Osteoblast (primary cell): Measurements from ENCODE around the gene FBXL7. TPM values are rescaled to one million over a fixed set of nuclear protein-coding genes. Genes with fewer than 3 reads are reported as not detected.

ENCODE experiments used
- DNase-seq: peaks from one replicate; pipeline ENCODE4 v3.0.0; 2011; ENCODE audit warnings: low spot score, mixed read lengths; ENCODE audit not compliant: insufficient read length; ENCODE audit errors: missing footprints
- H2AFZ ChIP-seq: 2 replicates; pipeline ENCODE4 v1.6.0; 2011; ENCODE audit warnings: mild to moderate bottlenecking, low read length
- H3K27ac ChIP-seq: 2 replicates; pipeline ENCODE4 v1.5.1; 2011; ENCODE audit warnings: mild to moderate bottlenecking, low read depth, low read length, moderate library complexity
- H3K27me3 ChIP-seq: 2 replicates; pipeline ENCODE4 v1.6.0; 2012; ENCODE audit warnings: mild to moderate bottlenecking, control low read depth, inconsistent platforms, low read length, moderate library complexity; ENCODE audit not compliant: insufficient read depth
- H3K36me3 ChIP-seq: 2 replicates; pipeline ENCODE4 v1.5.1; 2011; ENCODE audit warnings: mild to moderate bottlenecking, low read length, control low read depth, moderate library complexity; ENCODE audit not compliant: insufficient read depth
- H3K4me1 ChIP-seq: 2 replicates; pipeline ENCODE4 v1.5.1; 2011; ENCODE audit warnings: mild to moderate bottlenecking, low read length, control low read depth, moderate library complexity; ENCODE audit not compliant: insufficient read depth
- H3K4me2 ChIP-seq: 2 replicates; pipeline ENCODE4 v1.6.0; 2011; ENCODE audit warnings: mild to moderate bottlenecking, low read length; ENCODE audit not compliant: insufficient read depth
- H3K4me3 ChIP-seq: fragments of 200-600 bp; sonication (generic); 3 replicates; pipeline ENCODE4 v1.5.1; 2012; ENCODE audit warnings: mild to moderate bottlenecking, low read length, inconsistent platforms; ENCODE audit not compliant: insufficient read depth
- H3K79me2 ChIP-seq: 2 replicates; pipeline ENCODE4 v1.6.0; 2012; ENCODE audit warnings: mild to moderate bottlenecking, low read length, control low read depth, inconsistent platforms; ENCODE audit not compliant: insufficient read depth
- H3K9me3 ChIP-seq: 2 replicates; pipeline ENCODE4 v1.5.1; 2011; ENCODE audit warnings: low read depth, low read length, control low read depth
- H4K20me1 ChIP-seq: 2 replicates; pipeline ENCODE4 v1.6.0; 2012; ENCODE audit warnings: mild to moderate bottlenecking, low read length, control low read depth; ENCODE audit not compliant: insufficient read depth
- total RNA-seq: library from RNA; depleted of rRNA; stranded (reverse); fragments of >200 nt; gene quantifications from 2 replicates; pipeline ENCODE4 v1.2.3, GENCODE V29; 2012
- TF ChIP-seq, protein P1 (sequence below): IDR thresholded peaks from 2 replicates; pipeline ENCODE4 v1.5.1; 2011; ENCODE audit warnings: mild to moderate bottlenecking, low read depth, low read length, moderate library complexity; ENCODE audit errors: extremely low read depth

Gene FBXL7
- total RNA-seq, 1 donor: 13.4 TPM

DNA sequence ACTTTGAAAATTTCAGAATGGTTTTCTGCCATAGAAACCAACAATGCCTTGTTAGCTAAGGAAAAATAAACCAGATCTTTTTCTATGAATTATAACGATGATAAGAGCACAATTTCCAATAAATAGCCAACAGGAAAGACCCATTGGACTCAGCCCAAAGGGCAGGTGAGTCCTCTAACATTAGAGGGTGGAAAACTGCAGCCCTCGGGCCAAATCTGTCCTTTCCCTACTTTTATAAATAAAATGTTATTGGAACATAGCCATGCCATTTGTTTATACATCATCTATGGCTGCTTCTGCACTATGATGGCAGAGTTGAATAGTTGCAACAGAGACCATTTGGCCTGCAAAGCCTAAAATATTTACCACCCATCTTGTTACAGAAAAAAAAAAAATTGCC is 296.1 kb downstream of the FBXL7 start:
- no peak overlapping the region for H3K4me3 ChIP-seq
- H2AFZ ChIP-seq: no peak overlapping the region
- DNase-seq: no peak
- H3K4me2 ChIP-seq: no peak overlapping the region
- H3K79me2 ChIP-seq: peaks cover 11% of the 10 kb centered on the region
- TF ChIP-seq, protein P1, sequence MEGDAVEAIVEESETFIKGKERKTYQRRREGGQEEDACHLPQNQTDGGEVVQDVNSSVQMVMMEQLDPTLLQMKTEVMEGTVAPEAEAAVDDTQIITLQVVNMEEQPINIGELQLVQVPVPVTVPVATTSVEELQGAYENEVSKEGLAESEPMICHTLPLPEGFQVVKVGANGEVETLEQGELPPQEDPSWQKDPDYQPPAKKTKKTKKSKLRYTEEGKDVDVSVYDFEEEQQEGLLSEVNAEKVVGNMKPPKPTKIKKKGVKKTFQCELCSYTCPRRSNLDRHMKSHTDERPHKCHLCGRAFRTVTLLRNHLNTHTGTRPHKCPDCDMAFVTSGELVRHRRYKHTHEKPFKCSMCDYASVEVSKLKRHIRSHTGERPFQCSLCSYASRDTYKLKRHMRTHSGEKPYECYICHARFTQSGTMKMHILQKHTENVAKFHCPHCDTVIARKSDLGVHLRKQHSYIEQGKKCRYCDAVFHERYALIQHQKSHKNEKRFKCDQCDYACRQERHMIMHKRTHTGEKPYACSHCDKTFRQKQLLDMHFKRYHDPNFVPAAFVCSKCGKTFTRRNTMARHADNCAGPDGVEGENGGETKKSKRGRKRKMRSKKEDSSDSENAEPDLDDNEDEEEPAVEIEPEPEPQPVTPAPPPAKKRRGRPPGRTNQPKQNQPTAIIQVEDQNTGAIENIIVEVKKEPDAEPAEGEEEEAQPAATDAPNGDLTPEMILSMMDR: no peak
- peaks cover 10% of the 10 kb centered on the region for H3K4me1 ChIP-seq
- H3K27ac ChIP-seq: no peak overlapping the region
- no peaks in the 10 kb centered on the region for H3K9me3 ChIP-seq
- peaks cover 46% of the 10 kb centered on the region for H4K20me1 ChIP-seq
- no peaks in the 10 kb centered on the region for H3K27me3 ChIP-seq
- no peaks in the 10 kb centered on the region for H3K36me3 ChIP-seq

DNA sequence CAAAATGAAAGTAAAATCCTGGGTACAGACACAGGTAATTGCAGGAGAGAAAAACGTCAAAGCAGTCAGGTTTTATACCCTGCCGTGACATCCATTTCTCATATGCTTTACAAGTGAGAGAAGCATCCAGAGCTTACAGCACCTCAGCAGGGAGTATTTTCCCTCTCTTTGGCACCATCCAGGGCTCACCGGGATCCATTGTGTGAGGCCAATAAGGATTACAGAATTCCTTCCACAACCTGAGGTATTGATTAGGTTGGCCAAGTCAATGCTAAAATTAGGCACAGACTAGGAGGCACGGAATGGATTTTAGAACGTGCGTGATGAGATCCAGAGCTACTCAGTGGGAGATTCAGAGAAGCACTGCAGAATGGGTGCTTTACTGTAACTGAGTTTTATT is 296.6 kb downstream of the FBXL7 start:
- Histone ChIP-seq H3K4me2 (no peak overlapping the region), H3K27me3 (no peaks in the 10 kb centered on the region), H3K4me3 (no peak overlapping the region), H4K20me1 (peaks cover 45% of the 10 kb centered on the region), H3K79me2 (peaks cover 11% of the 10 kb centered on the region), H3K36me3 (no peaks in the 10 kb centered on the region), H2AFZ (no peak overlapping the region), H3K27ac (no peak overlapping the region), H3K9me3 (no peaks in the 10 kb centered on the region), H3K4me1 (peaks cover 8% of the 10 kb centered on the region)
- no peak for DNase-seq
- TF ChIP-seq, protein P1: no peak

DNA sequence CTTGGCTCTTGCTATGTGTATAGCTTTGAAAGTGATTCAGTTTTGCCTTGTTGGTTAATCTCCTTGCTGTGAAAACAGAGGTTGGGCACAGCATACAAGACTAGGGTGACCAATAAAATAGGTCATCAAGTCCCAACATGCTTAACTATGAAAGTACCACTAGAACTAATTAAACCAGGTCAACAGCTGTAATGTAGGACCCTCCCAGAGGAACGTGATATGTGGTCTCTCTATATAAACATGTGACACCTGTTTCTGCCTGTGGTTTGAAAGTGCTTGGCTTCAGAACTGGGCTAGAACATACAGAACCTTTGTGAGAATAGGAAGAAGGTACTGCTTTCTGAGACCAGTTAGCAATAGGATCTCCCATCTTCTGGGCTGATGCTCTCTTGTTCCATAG is 297.1 kb downstream of the FBXL7 start:
- H3K4me3 ChIP-seq: no peak overlapping the region
- H3K9me3 ChIP-seq: no peaks in the 10 kb centered on the region
- DNase-seq: no peak
- H3K27ac ChIP-seq: no peak overlapping the region
- no peak overlapping the region for H3K4me2 ChIP-seq
- no peak overlapping the region for H2AFZ ChIP-seq
- peaks cover 2% of the 10 kb centered on the region for H3K4me1 ChIP-seq
- H3K36me3 ChIP-seq: no peaks in the 10 kb centered on the region
- TF ChIP-seq, protein P1: no peak
- H3K79me2 ChIP-seq: peaks cover 11% of the 10 kb centered on the region
- H3K27me3 ChIP-seq: no peaks in the 10 kb centered on the region
- H4K20me1 ChIP-seq: peaks cover 40% of the 10 kb centered on the region

DNA sequence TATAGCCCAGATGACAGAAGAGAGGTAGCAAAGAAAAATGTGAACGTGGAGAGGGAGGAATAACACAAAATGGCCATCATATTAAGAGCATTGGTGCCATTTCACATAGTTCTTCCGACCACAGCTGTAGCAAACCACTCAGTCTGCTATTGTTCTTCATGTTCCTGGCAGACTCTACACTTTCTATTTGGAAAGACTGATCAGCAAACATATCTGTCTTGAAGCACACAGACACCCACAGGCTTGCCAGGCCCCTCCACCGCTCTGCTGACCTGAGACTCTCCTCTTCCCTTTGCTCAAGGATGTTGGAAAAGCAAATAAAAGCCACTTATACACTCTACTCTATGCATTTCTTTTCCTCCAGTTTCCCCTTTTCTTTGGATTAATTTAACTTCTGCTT is 298.0 kb downstream of the FBXL7 start:
- peaks cover 31% of the 10 kb centered on the region for H4K20me1 ChIP-seq
- no peak overlapping the region for H3K27ac ChIP-seq
- no peak overlapping the region for H3K4me3 ChIP-seq
- TF ChIP-seq, protein P1: no peak
- DNase-seq: no peak
- no peaks in the 10 kb centered on the region for H3K36me3 ChIP-seq
- no peak overlapping the region for H3K4me2 ChIP-seq
- H3K27me3 ChIP-seq: no peaks in the 10 kb centered on the region
- H3K9me3 ChIP-seq: no peaks in the 10 kb centered on the region
- no peaks in the 10 kb centered on the region for H3K4me1 ChIP-seq
- peaks cover 9% of the 10 kb centered on the region for H3K79me2 ChIP-seq
- H2AFZ ChIP-seq: no peak overlapping the region
